ENCODE data around the gene C10orf90.

DNA sequence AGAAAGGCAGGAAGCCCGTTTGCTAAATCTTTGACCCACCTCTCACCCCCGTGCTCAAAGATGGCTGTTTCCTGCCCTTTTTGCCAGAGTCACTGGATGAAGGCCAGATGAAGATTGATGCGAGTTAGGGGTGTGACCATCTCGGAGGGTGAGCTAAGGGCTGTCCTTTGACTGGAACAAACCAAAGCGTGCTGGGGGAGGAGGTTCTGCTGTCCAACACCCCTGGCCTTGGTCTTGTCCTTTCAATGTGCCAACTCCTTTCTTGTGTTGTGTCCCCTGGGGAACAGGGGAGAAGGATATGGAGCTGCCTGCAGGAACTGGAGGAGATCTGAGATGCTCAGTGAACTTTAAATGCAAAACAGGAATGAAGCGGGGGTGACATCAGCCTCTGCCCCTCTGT lies 191.9 kb downstream of the C10orf90 start:
- TF ChIP-seq, protein P1, sequence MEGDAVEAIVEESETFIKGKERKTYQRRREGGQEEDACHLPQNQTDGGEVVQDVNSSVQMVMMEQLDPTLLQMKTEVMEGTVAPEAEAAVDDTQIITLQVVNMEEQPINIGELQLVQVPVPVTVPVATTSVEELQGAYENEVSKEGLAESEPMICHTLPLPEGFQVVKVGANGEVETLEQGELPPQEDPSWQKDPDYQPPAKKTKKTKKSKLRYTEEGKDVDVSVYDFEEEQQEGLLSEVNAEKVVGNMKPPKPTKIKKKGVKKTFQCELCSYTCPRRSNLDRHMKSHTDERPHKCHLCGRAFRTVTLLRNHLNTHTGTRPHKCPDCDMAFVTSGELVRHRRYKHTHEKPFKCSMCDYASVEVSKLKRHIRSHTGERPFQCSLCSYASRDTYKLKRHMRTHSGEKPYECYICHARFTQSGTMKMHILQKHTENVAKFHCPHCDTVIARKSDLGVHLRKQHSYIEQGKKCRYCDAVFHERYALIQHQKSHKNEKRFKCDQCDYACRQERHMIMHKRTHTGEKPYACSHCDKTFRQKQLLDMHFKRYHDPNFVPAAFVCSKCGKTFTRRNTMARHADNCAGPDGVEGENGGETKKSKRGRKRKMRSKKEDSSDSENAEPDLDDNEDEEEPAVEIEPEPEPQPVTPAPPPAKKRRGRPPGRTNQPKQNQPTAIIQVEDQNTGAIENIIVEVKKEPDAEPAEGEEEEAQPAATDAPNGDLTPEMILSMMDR (IDR thresholded peaks at IDR 0.05; ENCODE audit: low read depth, low read length, poor library complexity, severe bottlenecking): no peak
- TF ChIP-seq EZH2phosphoT487 (IDR thresholded peaks at IDR 0.05; ENCODE audit: borderline replicate concordance, low read length): no peak

All from DOHH2 (cell line).